ENCODE results near the gene DEPP1.
A peak's percentile ranks its signal among the peaks of the same experiment; 100 is the strongest.

Gene DEPP1

DNA sequence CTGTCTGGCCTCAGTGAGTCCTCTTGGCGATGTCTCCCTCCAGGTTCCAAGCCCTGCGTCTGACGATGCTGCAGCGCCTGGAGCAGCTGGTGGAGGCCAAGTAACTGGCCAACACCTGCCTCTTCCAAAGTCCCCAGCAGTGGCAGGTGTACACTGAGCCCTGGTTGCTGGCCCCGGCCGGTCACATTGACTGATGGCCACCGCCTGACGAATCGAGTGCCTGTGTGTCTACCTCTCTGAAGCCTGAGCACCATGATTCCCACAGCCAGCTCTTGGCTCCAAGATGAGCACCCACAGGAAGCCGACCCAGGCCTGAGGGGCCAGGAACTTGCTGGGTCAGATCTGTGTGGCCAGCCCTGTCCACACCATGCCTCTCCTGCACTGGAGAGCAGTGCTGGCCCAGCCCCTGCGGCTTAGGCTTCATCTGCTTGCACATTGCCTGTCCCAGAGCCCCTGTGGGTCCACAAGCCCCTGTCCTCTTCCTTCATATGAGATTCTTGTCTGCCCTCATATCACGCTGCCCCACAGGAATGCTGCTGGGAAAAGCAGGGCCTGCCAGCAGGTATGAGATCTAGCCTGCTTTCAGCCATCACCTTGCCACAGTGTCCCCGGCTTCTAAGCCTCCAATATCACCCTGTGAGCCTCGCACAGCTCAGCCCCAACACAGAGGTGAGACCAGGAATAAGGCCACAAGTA is 14.8 kb upstream of the DEPP1 start:
- no peak for DNase-seq (ENCODE audit: low read depth)

DNA sequence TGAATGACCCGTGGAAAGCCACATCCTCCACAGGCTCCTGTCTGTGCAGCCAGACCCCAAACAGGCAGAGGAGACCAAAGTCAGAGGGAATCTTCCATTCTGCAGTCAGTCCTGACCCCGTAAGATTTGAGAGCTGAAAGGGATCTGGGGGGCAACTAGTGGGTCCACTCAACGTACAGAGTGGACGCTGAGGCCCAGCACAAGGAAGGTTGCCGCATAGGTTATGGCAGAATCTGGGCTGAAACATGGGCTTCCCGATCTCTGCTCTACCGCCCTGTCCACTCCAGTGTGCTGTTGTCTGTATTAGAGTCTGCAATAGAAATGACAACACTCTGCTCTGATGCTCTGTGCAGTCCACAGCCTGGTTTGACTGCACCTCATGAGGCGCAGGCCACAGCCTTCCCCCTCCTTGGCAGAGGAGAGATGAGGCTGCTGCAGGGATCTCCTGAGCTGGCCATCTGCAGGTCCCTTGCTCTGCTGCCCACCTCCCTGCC is 14.2 kb upstream of the DEPP1 start:
- DNase-seq (ENCODE audit: low read depth) = no peak

DNA sequence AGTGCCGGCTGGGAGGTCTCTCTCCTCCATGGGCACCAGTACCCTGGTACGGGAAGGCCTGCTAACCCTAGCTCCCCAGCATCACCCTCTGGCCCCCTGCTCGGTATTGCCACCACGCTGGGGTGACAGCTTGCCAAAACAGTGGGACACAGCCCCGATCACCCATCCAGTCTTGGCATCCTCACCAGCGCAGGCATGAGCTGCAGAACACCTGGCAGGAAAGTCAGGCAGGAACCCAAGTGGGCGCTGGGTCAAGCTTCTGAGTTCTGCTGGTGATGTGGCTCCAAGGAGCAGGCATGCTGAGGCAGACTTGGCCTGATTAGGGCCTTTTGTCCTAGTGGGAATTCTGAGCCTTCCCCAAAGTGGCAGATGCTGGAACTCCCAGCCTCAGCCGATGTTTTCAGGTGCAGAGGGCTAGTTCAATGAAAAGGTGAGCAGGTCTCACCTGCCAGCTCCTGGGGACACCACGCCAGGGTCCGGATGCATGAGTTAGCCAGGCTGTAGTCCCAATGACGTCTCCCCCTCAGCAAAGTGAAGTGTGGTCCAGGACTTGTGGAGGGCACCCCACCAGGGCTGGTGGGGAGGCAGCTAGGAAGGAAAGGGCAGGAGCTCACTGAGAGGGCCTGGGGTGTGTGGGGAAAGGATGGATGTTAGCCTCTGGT is 13.6 kb upstream of the DEPP1 start:
- DNase-seq (ENCODE audit: low read depth) = no peak

DNA sequence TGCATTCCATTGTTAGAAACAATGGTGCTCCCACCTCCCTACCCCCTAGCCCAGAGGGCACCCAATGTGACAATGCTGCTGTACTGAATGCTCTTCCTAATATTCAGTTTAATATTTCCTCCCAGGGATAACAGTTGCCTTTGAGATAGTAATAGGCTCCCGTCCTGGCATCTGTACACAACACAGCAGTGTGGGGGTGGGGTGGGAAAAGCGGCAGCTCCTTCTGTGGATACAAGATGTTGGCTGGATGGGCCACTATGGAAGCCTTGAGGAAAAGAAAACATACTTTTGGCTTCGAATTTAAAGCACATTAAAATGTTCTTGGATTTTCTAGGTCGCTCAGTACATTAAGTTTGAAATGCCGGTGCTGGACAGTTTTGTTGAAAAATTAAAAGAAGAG is 13.0 kb upstream of the DEPP1 start:
- DNase-seq (ENCODE audit: low read depth) = no peak

DNA sequence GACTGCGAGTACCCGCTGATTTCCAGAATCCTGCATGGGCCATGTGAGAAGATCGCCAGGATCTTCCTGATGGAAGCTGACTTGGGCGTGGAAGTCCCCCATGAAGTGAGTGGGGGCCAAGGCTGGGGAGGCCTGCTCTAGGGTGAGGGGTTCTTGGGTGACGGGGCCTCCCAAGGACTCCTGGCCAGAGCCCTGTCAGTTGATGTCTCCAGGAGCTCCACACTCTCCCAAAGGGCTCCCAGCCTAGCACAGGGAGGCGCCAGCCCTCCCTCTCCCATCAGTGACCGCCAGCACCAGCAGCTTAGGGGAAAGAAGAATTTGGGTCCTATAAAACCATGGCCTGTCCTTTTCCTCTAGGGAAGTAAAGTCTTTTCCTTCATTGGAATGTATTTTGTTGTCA is 12.4 kb upstream of the DEPP1 start:
- no peak for DNase-seq (ENCODE audit: low read depth)

DNA sequence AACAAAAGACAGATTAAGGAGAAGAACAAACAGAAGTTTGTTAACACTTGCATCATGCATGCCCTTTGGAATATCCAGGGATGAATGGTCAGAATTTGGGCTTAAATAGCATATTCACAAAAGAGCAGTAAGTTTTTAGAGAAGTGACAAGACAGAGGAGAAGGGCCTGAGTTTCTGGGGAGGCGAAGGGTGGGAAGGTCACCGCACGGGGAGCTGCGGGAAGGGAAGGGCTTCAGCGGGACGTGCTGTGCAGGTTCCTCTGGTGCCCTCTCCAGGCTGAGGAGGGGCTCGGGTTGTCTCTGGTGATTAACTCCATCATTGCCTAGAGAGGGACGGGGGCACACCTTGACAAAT is 11.7 kb upstream of the DEPP1 start:
- DNase-seq (ENCODE audit: low read depth) = no peak

DNA sequence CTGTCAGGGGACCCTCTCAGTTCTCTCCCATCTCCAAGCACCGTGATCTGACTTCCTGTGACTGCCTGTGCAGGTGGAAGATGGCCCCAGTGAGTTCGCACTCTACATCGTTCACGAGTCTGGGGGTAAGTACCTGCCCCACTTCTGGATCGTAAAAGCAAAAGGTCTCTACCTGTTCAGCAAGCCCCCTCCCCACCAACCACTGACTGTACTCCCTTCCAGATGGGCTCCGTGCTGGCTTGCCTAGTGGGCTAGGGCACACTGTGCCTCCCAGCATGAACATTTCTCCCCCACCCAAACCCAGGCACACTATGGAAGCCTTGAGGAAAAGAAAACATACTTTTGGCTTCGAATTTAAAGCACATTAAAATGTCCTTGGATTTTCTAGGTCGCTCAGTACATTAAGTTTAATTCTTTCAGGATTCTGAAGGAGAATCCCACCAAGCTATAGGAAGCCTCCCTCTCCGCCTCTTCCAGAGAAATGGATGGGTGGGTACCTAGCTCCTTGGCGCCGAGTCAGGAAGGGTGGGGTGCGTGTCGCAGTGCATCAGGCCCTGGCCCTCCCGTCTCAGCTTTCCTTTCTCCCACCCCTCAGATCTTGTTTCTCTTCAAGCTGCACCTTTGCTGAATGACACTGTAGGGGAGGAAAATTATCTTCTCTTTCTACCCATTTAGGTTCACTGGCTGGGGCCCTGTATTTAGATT is 11.1 kb upstream of the DEPP1 start:
- DNase-seq (ENCODE audit: low read depth) = no peak

DNA sequence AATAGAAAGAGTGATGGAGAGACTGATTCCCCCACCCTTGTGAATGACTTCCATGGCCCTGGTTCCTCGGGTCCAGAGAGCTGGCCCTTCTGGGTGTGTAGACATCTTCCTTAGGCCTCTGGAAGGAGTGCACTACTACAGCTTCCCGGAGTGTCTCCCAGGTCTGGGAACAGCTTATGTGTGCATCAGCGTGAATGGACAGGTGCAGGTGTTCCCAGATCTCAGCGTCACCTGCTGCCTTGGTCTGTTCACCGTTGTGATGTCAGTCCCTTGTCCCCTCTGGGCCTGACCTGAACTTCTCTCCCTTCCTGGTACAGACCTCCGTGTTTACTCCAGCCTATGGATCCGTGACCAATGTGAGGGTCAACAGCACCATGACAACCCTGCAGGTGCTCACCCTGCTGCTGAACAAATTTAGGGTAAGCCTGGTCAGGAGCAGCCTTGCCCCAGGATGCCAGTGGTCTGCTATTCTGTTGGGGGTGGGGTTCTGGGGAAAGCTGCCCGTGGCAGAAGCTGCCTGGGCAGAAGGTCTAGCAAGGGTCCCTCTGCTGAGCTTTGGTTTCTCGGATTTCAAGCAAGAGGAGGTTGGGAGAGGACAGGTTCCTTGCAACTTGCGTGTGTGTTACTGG is 10.5 kb upstream of the DEPP1 start:
- DNase-seq (ENCODE audit: low read depth) = no peak

DNA sequence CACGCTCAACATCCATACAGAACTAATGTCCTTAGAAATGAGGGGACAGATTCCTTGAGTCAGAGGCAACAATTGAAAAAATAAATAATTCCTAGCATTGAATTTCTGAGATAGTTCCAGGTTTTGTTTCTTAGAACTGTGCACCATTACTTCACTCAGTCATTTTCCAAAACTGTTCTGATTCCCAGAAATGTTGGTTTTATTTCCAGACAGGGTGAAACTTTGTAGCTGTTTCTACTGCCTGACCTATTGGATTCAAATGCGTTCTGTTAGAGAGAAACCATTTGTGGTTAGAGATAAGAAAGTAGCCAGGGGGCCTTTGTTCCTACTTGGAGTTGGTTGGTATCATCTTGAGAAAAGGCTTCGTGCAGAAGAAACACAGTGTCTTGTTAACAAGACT is 8.1 kb upstream of the DEPP1 start:
- DNase-seq (ENCODE audit: low read depth) = no peak

DNA sequence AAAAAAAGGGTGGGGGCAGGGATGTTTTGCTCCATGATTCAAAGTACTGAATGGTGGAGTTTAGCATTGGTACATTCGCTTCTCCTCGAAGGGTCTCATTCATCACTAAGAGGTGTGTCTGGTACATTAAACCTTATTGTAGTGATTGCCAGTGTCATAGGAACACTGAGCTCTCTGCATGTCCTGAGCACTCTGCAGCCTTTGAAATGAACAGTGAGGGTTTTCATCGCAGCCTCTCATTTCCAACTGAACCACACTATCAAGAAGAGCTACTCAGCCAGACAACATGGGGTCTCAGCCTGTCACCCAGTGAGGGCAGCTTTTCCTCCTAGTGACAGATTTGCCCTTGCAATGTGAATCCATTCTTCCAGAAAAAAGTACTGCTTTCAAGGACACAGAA is 7.6 kb upstream of the DEPP1 start:
- no peak for DNase-seq (ENCODE audit: low read depth)

DNA sequence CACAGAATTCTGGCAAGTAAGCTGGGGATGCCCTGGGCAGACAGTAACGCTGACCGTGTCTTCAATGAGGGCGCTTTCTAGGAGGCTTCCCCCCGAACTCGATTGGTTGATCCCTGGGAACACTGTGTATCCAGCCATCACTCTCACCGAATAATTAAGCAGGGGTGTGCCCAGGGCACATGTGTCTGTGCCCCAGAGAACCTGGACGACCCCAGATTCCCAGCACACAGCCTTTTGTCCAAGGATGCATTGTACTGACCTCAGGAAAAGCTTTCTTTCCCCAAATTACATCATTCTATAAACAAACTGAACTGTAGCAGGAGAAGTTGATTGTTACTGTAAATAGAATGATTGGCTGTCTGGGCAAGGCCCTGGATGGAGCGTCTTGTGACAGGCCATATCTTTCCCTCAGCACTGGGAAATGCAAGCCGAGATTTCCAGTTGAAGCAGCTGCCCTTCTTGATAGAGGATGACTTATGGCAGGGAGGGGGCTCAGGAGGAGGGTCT is 6.6 kb upstream of the DEPP1 start:
- DNase-seq (ENCODE audit: low read depth) = no peak

DNA sequence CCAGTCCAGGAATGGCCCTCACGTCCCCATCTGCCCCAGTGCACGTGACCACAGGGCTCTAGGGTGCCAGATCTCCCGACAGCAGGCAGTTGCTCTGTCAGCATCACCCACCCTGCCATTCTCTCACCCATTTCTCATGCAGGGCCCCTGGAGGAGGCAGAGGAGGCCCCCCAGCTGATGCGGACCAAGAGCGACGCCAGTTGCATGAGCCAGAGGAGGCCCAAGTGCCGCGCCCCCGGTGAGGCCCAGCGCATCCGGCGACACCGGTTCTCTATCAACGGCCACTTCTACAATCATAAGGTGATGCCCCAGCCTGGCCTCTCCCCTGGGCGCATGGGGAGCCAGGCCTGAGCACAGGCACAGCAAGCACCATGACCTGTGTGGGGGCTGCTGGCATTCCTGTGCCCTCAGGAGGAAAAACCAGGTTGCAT is 6.1 kb upstream of the DEPP1 start:
- no peak for DNase-seq (ENCODE audit: low read depth)

DNA sequence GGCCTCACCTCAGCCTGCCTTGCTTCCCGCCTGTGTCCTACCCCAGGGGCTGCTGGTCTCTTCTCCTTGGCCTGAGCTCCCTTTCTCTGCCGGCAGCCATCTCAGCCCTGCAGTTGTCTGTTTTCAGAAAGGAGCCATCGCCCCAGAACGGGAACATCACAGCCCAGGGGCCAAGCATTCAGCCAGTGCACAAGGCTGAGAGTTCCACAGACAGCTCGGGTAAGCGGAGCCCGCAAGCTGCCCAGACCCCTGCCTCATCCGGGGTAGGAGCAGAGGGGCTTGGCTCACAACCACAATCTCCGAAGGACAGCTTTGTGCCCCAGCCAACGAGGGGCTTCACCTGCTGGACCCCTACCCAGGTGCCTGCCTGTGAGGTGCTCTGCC is 5.3 kb upstream of the DEPP1 start:
- DNase-seq (ENCODE audit: low read depth) = no peak

DNA sequence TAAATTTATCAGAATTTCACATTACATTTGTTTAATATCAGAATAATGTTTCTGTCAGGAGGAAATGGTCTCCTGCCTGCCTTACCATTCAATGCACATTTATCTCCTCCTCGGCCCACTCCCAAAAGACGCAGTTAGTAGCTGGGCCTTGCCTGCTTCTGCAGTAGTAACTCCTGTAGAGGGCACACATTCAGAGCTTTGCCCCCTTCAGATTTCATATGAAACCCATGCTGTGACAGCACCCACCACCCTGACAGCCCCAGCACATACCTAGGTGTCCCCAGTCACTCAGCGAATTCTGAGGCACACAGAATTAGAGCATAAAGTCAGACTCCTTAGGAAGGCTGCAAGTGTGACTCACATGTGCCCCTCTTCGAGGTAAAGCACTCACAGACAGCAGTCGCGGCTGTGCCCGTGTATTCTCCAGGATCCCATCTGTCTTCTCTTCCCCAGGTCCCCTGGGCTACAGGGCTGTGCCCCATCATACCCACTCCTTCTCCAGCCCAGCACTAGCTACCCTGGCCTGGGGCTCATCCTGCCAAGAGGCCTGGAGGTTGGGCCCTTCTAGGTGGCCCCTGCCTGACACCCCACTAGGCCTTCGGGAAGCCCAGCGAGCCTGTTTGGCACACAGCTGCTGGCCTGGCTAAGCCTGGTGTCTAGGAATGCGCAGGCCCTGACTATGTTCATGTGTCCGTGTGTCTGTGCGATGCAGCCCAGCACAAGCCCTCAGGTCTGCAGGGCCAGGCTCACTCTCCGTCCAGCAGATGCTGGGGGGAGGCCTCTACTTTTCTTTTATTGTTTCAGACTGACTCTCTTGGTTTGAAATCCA is 4.7 kb upstream of the DEPP1 start:
- no peak for DNase-seq (ENCODE audit: low read depth)

DNA sequence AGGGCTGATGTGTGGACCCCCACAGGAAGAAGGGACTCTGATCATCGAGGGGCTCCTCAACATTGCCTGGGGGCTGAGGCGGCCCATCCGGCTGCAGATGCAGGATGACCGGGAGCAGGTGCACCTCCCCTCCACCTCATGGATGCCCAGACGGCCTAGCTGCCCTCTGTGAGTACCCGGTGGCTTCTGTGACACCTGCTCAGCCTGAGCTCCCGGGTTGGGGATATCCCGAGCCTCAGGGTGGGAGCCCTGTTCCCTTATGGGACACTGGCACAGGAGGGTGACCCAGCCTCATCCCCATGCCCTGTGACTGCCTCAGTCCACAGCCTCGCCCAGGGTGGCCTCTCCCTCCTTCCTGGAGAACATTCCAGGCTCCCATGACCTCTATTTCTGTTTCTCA is 3.9 kb upstream of the DEPP1 start:
- DNase-seq (ENCODE audit: low read depth) = no peak

DNA sequence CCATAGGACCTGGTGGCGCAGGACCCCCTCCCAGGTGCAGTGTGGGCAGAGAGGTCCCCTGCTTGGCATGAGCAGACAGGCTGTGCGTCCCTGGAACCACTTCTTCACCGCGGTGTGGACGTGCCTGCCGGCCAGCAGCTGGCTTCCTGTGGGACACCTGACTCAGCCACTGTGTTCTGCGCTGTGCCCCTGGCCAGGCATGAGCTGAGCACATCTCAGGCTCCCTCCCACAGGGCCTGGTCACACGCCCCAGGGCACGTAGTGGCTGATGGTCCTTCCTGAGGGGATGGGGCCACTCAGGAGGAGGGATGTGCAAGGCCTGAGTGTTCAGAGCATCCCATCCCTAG is 3.5 kb upstream of the DEPP1 start:
- DNase-seq (ENCODE audit: low read depth) = no peak

DNA sequence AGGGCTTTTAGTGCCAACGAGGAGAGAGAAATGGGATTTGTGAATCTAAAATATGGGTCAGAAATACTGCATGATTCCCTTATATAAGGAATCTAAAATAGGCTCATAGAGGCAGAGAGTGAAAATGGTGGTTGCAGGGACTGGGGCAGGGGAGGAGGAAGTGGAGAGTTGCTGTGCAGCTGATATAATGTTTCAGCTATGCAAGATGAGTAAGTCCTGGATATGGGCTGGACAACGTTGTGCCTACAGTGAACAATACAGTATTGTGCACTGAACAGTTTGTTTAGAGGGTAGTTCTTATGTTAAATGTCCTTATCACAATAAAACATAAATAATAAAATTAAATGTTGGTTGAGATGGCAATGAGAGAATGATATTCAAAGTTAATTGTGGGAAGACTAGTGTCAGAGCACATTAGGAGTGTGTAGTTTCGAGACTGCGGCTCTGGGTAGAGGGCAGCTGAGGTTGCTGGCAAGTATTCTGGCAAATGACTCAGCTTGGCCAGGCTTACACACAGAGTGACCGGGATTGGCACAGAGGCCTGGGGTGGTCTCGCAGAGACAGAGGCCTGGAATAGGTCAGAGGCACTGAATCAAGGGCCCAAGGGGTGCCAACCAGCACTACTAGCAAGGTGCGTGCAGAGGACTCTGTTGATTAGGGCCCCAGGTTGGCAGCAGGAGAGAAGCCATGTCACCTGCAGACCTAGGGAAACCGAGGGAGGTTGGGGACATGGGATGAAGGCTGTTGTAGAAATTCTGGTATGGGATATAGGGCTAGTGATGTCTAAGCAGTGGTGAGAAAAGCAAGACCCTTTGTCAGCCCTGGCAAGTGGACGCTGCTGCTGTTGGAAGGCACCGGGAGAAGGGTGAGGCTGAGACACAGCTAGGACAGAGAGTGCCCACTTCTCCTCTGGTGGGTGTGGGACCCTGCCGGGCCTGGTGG is 2.8 kb upstream of the DEPP1 start:
- peak; percentile 82 for DNase-seq (ENCODE audit: low read depth)

DNA sequence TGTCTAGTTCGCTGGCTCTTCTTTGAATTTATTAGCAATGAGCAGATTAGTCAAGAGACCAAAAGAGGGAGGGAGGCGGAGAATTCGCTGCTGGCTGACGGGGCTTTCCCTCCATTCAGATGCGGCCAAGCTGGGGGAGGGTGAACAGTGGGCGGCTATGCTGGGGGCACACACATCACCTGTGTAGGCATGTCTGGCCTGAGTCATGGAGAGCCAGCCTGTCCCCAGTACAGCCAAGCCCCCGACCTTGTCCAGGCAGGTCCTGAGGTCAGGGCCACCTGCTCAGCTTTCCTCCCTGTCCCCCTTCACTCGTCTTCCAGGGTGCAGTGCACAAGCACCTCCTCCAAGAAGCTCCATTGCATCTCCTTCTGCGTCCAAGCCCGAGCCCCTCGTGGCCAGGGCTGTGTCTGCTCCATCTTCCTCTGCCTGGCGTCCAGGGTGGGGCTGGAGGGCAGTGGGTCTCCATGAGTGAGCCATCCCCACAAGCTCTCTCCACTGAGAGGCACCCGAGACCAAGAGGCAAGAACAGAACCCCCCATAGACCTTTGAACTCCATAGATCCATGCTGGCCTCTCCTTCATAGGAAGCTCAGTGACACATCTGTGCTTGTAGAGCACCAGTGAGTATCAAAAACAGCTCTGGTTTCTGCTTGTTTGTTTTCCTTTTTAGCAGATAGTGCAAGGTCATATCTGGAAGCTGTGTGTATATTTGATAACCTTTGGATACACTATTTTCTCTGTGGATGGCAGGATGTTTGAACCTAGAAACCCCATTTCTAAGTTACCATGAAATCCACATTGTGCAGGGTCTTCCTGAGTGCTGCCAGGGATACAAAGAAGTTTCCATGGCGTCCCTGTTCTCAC is 1.9 kb upstream of the DEPP1 start:
- no peak for DNase-seq (ENCODE audit: low read depth)

DNA sequence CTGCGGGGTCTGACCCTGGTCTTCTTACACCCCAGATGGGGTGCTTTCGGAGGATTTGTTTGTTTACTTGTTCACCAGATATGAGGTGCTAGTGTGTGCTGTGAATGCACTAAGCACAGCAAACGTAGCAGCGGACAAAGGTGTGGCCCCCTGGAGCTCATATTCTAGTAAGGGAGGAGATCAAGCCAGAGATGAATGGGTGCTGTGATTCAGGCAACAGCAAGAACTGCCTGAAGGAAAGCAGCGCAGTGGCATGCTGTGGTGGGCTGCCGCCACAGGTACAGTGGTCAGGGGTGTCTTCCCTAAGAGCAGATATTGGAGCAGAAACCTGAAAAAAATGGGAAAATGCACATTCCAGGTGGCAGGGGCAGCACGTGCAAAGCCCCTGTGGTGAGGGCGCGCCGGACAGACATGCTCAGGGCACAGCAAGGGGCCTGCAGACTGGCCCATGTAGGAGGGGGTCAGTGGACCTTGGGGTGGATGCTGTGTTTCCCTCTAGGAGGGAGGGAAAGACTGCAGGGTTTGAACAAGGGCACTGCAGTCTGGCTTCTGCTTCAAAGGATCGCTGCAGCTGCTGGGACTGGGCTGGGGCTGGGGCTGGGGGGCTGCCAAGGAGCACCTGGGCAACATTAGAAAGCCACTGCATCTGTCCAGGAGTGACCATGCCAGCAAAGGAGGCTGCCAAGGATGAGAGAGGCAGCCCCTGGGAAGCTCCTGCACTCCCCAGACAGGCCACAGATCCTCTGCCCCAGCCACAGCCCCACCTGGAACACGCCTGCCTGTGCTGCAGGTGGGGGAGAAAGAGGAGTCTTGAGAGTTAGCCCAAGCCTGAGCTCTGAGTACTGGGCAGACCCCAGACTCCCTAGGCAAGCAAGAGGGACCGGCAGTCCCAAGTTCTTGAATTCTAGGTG is 927 bp upstream of the DEPP1 start:
- DNase-seq (ENCODE audit: low read depth) = no peak

Data from HS-5 (cell line).